Pancreas (tissue), 10 donors: ENCODE data around the gene CLDN18. TPM values are rescaled to one million over a fixed set of nuclear protein-coding genes. Genes with fewer than 3 reads are reported as not detected.

Experiments used
- ATAC-seq, 4 donors: fragments of 200-7000 bp; cut with Tn5 transposase; one replicate each; pipeline versions ENCODE4 v1.8.0 to v1.9.1; 2020; ENCODE audit warnings: mild to moderate bottlenecking in 4 of 4, moderate library complexity in 4 of 4
- DNase-seq, 6 donors: peaks; one replicate each; pipeline ENCODE4 v3.0.0-alpha.2; 2020
- FAIRE-seq: peaks from 2 replicates; lab custom pipeline; 2012; peaks lifted over from hg19 to GRCh38; lab: Jason Lieb, UNC
- H3K27ac ChIP-seq, 4 donors: fragments of 200-600 bp; sonication (generic); 1 replicate in 3 of 4; 2 replicates in 1 of 4; pipeline versions ENCODE4 v1.5.0 to v1.8.0; 2020
- H3K27me3 ChIP-seq, 4 donors: fragments of 200-600 bp; one replicate each; pipeline ENCODE4 v1.8.0; 2021
- H3K36me3 ChIP-seq, 3 donors: fragments of 200-600 bp; sonication (generic) in 1 of 3; one replicate each; pipeline versions ENCODE4 v1.5.0 to v1.8.0; 2020 to 2021
- H3K4me1 ChIP-seq, 3 donors: fragments of 200-600 bp; one replicate each; pipeline ENCODE4 v1.8.0; 2021
- H3K4me3 ChIP-seq, 4 donors: fragments of 200-600 bp; sonication (generic) in 2 of 4; one replicate each; pipeline versions ENCODE4 v1.5.0 to v1.8.0; 2020 to 2021
- H3K9me3 ChIP-seq, 4 donors: fragments of 200-600 bp; one replicate each; pipeline ENCODE4 v1.8.0; 2021
- WGBS, 2 donors: extraction: QIAGEN DNeasy Blood & Tissue Kit; methylation state at CpG; one replicate each; pipeline ENCODE4 v1.1.7; 2013; 5-methylcytosine and 5-hydroxymethylcytosine counted together
- intact Hi-C, 3 donors: fragments of 100-400 bp; cut with DNase I; formaldehyde crosslinking; loops; one replicate each; pipeline versions ENCODE4 v1.11.1 to v1.14.2; 2022
- polyA plus RNA-seq, 2 donors: library from polyadenylated mRNA; stranded (reverse); fragments of 200-250 nt; gene quantifications; one replicate each; pipeline ENCODE4 v1.2.3, GENCODE V29; 2013
- total RNA-seq, 6 donors: library from RNA; stranded (reverse); fragmentation: NEBNext Ultra II Directional in 4 of 6; extraction: Animal tissue kit (Norgen Biotek cat#: 25700) in 4 of 6; gene quantifications; one replicate each; pipeline versions ENCODE4 v1.2.1 to v1.2.4, GENCODE V29; 2021 to 2023
- TF ChIP-seq, protein P1 (sequence below), 4 donors: fragments of 200-600 bp; sonication (generic) in 3 of 4; IDR thresholded peaks; one replicate each; pipeline versions ENCODE4 v1.5.0 to v1.8.0; 2021; ENCODE audit warnings: antibody characterized with exemption in 4 of 4
- donor health status: healthy with polysubstance abuse.
- donor health status: DM: no; HTN: no; CAD: no; lungs with moderate emphysema.
- donor health status: DM: no; HTN: no; CAD: no.
- donor health status: control.
- donor health status: control.
- donor health status: Bipolar disorder and iron deficiency.
- donor health status: DM: yes; HTN: yes; CAD: no.
- donor health status: DM: no; HTN: no; CAD: no.
- donor health status: DM: no; HTN: no; CAD: no.
- donor health status: DM: yes; HTN: yes; CAD: no.

Gene CLDN18
- total and polyA plus RNA-seq, 8 donors, result 0.04 to 8.1 (median 2.0) TPM; not detected in 4

DNA sequence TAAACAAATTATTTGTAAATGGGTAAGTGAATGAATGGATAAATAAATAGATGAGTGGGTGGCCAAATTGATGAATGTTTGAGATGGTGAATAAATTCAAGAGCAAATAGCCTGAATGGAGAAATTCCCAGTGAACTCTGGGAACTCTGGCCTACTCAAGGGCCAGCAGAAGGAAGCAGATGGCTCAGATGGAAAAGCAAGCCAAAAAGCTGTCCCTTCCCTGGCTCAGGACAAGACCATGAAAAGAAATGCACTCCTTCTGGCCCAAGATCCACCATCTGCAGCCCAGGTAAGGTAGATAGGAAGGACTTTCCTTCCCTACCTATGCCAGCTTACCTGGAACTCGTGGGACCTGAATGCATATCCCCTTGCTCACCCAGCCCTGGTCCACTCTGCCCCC is 37.6 kb upstream of the CLDN18 start:
- intact Hi-C loops, result no loop called here
- TF ChIP-seq, protein P1, sequence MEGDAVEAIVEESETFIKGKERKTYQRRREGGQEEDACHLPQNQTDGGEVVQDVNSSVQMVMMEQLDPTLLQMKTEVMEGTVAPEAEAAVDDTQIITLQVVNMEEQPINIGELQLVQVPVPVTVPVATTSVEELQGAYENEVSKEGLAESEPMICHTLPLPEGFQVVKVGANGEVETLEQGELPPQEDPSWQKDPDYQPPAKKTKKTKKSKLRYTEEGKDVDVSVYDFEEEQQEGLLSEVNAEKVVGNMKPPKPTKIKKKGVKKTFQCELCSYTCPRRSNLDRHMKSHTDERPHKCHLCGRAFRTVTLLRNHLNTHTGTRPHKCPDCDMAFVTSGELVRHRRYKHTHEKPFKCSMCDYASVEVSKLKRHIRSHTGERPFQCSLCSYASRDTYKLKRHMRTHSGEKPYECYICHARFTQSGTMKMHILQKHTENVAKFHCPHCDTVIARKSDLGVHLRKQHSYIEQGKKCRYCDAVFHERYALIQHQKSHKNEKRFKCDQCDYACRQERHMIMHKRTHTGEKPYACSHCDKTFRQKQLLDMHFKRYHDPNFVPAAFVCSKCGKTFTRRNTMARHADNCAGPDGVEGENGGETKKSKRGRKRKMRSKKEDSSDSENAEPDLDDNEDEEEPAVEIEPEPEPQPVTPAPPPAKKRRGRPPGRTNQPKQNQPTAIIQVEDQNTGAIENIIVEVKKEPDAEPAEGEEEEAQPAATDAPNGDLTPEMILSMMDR (IDR thresholded peaks at IDR 0.05), result no peak

DNA sequence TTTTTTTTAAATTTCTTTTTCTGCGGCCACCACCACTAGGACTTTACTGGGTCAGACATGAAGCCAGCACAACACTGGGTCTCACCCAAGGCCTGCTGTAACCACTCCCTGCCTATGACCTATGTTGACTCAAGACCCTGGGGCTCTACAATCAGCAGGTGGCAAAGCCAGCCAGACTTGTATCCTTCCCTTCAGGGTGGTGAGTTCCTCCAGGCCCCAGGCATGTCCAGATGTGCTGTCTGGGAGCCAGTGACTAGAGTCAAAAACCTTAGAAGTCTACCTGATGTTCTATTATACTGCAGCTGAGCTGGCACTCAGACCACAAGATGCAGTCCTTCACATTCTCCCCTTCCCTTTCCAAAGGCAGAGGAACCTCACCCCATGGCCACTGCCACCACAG is 31.6 kb upstream of the CLDN18 start:
- no peaks in the 10 kb centered on the region for H3K9me3 ChIP-seq
- no peak overlapping the region for H3K27ac ChIP-seq
- WGBS, 2 donors, result 95 to 100% methylated on average over 1 of the region's 1 CpG
- H3K4me3 ChIP-seq, result no peak overlapping the region
- no peak for DNase-seq
- no peaks in the 10 kb centered on the region for H3K27me3 ChIP-seq
- no peak for FAIRE-seq
- TF ChIP-seq, protein P1 (IDR thresholded peaks at IDR 0.05), result no peak
- H3K4me1 ChIP-seq, result no peaks in the 10 kb centered on the region
- no peaks in the 10 kb centered on the region for H3K36me3 ChIP-seq
- intact Hi-C loops, result no loop called here
- no peak for ATAC-seq

More for the DNA sequence above, 37.6 kb upstream of the CLDN18 start:
- 58 to 80% methylated on average over 1 of the region's 1 CpG for WGBS, 2 donors
- Histone ChIP-seq H3K9me3 (no peaks in the 10 kb centered on the region), H3K27me3 (no peaks in the 10 kb centered on the region), H3K27ac (no peak overlapping the region), H3K36me3 (no peaks in the 10 kb centered on the region), H3K4me3 (no peak overlapping the region), H3K4me1 (no peaks in the 10 kb centered on the region)
- ATAC-seq, result no peak
- no peak for DNase-seq
- FAIRE-seq, result no peak

DNA sequence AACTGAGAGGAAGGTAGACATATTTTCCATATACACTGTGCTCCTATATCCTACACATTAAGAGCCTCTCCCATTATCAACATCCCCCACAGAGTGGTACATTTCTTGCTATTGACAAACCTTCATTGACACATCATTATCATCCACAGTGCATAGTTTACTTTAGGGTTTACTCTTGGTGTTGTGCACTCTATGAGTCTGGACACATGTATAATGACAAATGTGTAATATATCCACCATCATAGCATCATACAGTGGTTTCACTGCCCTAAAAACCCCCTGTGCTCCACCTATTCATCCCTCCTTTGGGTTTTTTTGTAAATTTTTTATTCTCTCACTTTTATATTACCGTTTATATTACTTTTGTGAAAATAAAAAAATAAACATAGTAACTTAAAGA is 22.2 kb upstream of the CLDN18 start:
- WGBS, 2 donors, result 3 to 28% methylated on average over 1 of the region's 1 CpG
- intact Hi-C loops, result no loop called here

DNA sequence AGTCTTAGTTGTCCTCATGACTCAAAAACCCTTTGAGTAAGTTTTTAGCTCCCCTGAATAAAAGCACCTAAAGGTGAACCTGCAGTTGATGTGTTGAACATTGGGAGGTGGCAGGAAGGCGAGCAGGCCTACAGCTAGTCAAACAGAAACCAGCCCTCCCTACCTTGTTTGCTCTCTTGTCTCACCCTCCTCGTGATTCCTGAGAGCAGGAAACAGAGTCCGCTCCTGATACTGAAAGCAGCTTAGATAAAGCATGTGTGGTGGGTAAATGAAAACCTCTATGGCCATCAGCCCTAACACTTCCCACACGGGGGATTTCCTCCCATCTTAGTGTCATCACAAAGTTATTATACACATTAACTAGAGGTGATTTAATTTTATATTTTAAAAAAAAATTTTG is 21.8 kb upstream of the CLDN18 start:
- Histone ChIP-seq H3K9me3 (no peaks in the 10 kb centered on the region), H3K36me3 (no peaks in the 10 kb centered on the region), H3K27ac (no peak overlapping the region), H3K27me3 (no peaks in the 10 kb centered on the region), H3K4me3 (no peak overlapping the region), H3K4me1 (no peaks in the 10 kb centered on the region)
- FAIRE-seq (no peak), DNase-seq (no peak), ATAC-seq (peak in 3 of 4 donors; percentile 74 to 82 (median 82))
- intact Hi-C loops, result no loop called here
- TF ChIP-seq, protein P1 (IDR thresholded peaks at IDR 0.05), result no peak
- WGBS, 2 donors, result 32 to 36% methylated on average over 4 of the region's 4 CpGs

More for the DNA sequence above, 22.2 kb upstream of the CLDN18 start:
- TF ChIP-seq, protein P1 (IDR thresholded peaks at IDR 0.05), result no peak
- H3K4me1 ChIP-seq, result no peaks in the 10 kb centered on the region
- H3K4me3 ChIP-seq, result no peak overlapping the region
- ATAC-seq (no peak), FAIRE-seq (no peak), DNase-seq (no peak)
- no peak overlapping the region for H3K27ac ChIP-seq
- no peaks in the 10 kb centered on the region for H3K9me3 ChIP-seq
- no peaks in the 10 kb centered on the region for H3K36me3 ChIP-seq
- H3K27me3 ChIP-seq, result no peaks in the 10 kb centered on the region

DNA sequence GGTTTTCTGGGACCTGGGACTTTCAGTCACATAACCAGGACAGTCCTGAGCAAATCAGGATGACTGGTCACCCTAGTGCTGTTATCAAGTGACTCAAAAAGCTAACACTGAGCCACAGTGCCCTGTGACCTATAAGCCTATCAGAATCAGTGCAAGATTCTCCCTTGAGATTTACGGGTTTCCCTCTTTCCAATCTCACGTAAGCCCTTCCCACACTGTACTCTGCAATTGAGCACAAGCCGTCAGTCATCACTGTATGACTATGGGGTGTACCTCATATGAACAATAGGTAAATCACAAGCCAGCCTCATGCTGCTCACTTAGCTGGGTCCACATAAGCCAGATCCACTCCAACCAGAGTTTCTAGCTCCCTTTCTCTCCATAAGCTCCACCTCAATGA is 21.0 kb upstream of the CLDN18 start:
- FAIRE-seq, result no peak
- Histone ChIP-seq H3K4me3 (no peak overlapping the region), H3K4me1 (no peaks in the 10 kb centered on the region), H3K9me3 (no peaks in the 10 kb centered on the region), H3K27ac (no peak overlapping the region), H3K36me3 (no peaks in the 10 kb centered on the region), H3K27me3 (no peaks in the 10 kb centered on the region)
- peak in 2 of 4 donors; percentile 43 to 65 for ATAC-seq
- intact Hi-C loops, result no loop called here
- TF ChIP-seq, protein P1 (IDR thresholded peaks at IDR 0.05), result no peak
- DNase-seq, result no peak
- 56 to 80% methylated on average over 3 of the region's 3 CpGs for WGBS, 2 donors
